Activated CD4-positive, alpha-beta T cell treated with anti-CD3 and anti-CD28 coated beads, Interleukin-2, amount 50 U/mL, for 48 hours (primary cell): Measurements from ENCODE around the gene OR4F15.
"Not testable (repeated sequence)": the region's sequence is repeated elsewhere in the genome, so short reads cannot be mapped to it uniquely, and the experiment has no call there.

Source experiments
- DNase-seq, 2 experiments: peaks; one replicate each; pipeline ENCODE4 v3.0.0-alpha.2; 2020

OR4F15 gene

GRCh38 chr15:101811902-101812301, at the start of gene OR4F15:
OR4F15 (plus strand) TSS chr15:101812202; CDS start chr15:101818187, 5,985 bp downstream.
- no peak for DNase-seq

GRCh38 chr15:101764669-101765339, 47.2 kb upstream of the OR4F15 start:
- DNase-seq, result not testable (repeated sequence)

- DNase-seq, result not testable (repeated sequence)
Observed at GRCh38 chr15:101765340-101765671, 46.7 kb upstream of the OR4F15 start.

GRCh38 chr15:101765772-101766456, 46.1 kb upstream of the OR4F15 start:
- no peak for DNase-seq

GRCh38 chr15:101767083-101767640, 44.8 kb upstream of the OR4F15 start:
- not testable (repeated sequence) for DNase-seq

GRCh38 chr15:101772921-101773320, 39.1 kb upstream of the OR4F15 start:
- no peak for DNase-seq

- DNase-seq, result peak; percentile 3 to 8
Observed at GRCh38 chr15:101773496-101774100, 38.4 kb upstream of the OR4F15 start.

- no peak for DNase-seq
Observed at GRCh38 chr15:101775136-101775535, 36.9 kb upstream of the OR4F15 start.

GRCh38 chr15:101778576-101778975, 33.4 kb upstream of the OR4F15 start:
- DNase-seq, result not testable (repeated sequence)

GRCh38 chr15:101780225-101780624, 31.8 kb upstream of the OR4F15 start:
- not testable (repeated sequence) for DNase-seq

- no peak for DNase-seq
Observed at GRCh38 chr15:101781928-101782327, 30.1 kb upstream of the OR4F15 start.

- DNase-seq, result no peak
Observed at GRCh38 chr15:101784644-101785043, 27.4 kb upstream of the OR4F15 start.

- DNase-seq, result not testable (repeated sequence)
Observed at GRCh38 chr15:101786422-101786821, 25.6 kb upstream of the OR4F15 start.

- not testable (repeated sequence) for DNase-seq
Observed at GRCh38 chr15:101788001-101788400, 24.0 kb upstream of the OR4F15 start.

GRCh38 chr15:101788503-101789269, 23.3 kb upstream of the OR4F15 start:
- not testable (repeated sequence) for DNase-seq

- not testable (repeated sequence) for DNase-seq
Observed at GRCh38 chr15:101790748-101791147, 21.3 kb upstream of the OR4F15 start.

- not testable (repeated sequence) for DNase-seq
Observed at GRCh38 chr15:101793981-101794380, 18.0 kb upstream of the OR4F15 start.

GRCh38 chr15:101795455-101795854, 16.5 kb upstream of the OR4F15 start:
- no peak for DNase-seq

GRCh38 chr15:101799665-101800064, 12.3 kb upstream of the OR4F15 start:
- DNase-seq, result no peak

- DNase-seq, result no peak
Observed at GRCh38 chr15:101801048-101801447, 11.0 kb upstream of the OR4F15 start.

- DNase-seq, result no peak
Observed at GRCh38 chr15:101803209-101803608, 8.8 kb upstream of the OR4F15 start, which contains the start of gene OR4F6. OR4F6 (plus strand) TSS chr15:101803509; CDS start chr15:101805720, 2,211 bp downstream.

GRCh38 chr15:101803676-101804075, 8.3 kb upstream of the OR4F15 start:
- DNase-seq, result no peak

- DNase-seq, result no peak
Observed at GRCh38 chr15:101804375-101804774, 7.6 kb upstream of the OR4F15 start.
